ENCODE measurements around the gene FOXS1. TPM values are rescaled to one million over a fixed set of nuclear protein-coding genes. Genes with fewer than 3 reads are reported as not detected.
A peak's percentile ranks its signal among the peaks of the same experiment; 100 is the strongest.

The FOXS1 gene
- total and polyA plus RNA-seq, 10 of the 15 experiments (the other 5 are each of a cell fraction or from before 2014, with no cell fraction given), result not detected

GRCh38 chr20:31857861-31858759 lies 12.7 kb upstream of the FOXS1 start:
- peaks cover 10% of the 10 kb centered on the region for H3K4me1 ChIP-seq (ENCODE audit: control insufficient read depth, insufficient read depth, low read length)
- WGBS (ENCODE audit: insufficient coverage, insufficient replicate concordance, low lambda C conversion rate, missing lambda C conversion rate), result 50% methylated on average over 15 of the region's 15 CpGs
- BruUV-seq (replicated peaks), result no TSS peak
- 0 out of 2 replicates have a peak overlapping the region, but pooled peaks have one; percentile 10 for H3K4me2 ChIP-seq (ENCODE audit: control insufficient read depth, insufficient read depth)
- H4K20me1 ChIP-seq (ENCODE audit: control insufficient read depth, insufficient read depth), result no peaks in the 10 kb centered on the region
- H3K9ac ChIP-seq (ENCODE audit: control insufficient read depth, insufficient read depth, low read length), result no peak overlapping the region
- in situ Hi-C loops (cut with MboI) (loop anchor here (5.0 to 10.0 kb wide), 2 partner anchors 94 to 237 kb away; partner anchors contain the start of gene PDRG1), intact Hi-C loops (cut with micrococcal nuclease; ENCODE audit: unreplicated experiment) (no loop called here)
- H3K79me2 ChIP-seq (ENCODE audit: control insufficient read depth, insufficient read depth, low read length), result no peaks in the 10 kb centered on the region
- DNase-seq (ENCODE audit: low read depth, low spot score) (no peak), FAIRE-seq (no peak), ATAC-seq (peak; percentile 81)
- SMC1A ChIA-PET (ENCODE audit: uncharacterized antibody, unreplicated experiment), result interaction anchor here (0.6 to 3.0 kb wide), 3 partner anchors 65 to 94 kb away, joined by 3 to 27 read pairs (median 7); partner anchors contain the start of gene PDRG1
- RAD21 ChIA-PET (ENCODE audit: unreplicated experiment), result interaction anchor here (1.0 to 1.2 kb wide), 3 partner anchors 10 to 94 kb away, joined by 3 to 15 read pairs (median 6); partner anchors contain the start of gene PDRG1
- POLR2A ChIA-PET, result interaction anchor here (0.7 kb wide), 1 partner anchor 10 kb away, joined by 5 read pairs; no protein-coding TSS in a partner anchor
- H2AFZ ChIP-seq (ENCODE audit: control insufficient read depth, low read depth, low read length), result no peak overlapping the region
- H3K27ac ChIP-seq (ENCODE audit: control insufficient read depth, insufficient read depth), result no peak overlapping the region
- H3K27me3 ChIP-seq (replicated peaks in 1 of 2; ENCODE audit: control insufficient read depth in 2 of 2, insufficient read depth in 2 of 2, low read length in 1 of 2), result peaks cover 0 to 9% of the 10 kb centered on the region in 2 experiments; a peak in 1 of 4 replicates
- no peak overlapping the region for H3K4me3 ChIP-seq
- CTCF ChIA-PET, result interaction anchor here (1.0 to 13.1 kb wide), 5 partner anchors 9 to 196 kb away, joined by 3 to 307 read pairs (median 3); partner anchors contain the start of gene PDRG1
- no peaks in the 10 kb centered on the region for H3K36me3 ChIP-seq (ENCODE audit: control insufficient read depth in 2 of 2, insufficient read depth in 2 of 2, low read length in 1 of 2)
- no peaks in the 10 kb centered on the region for H3K9me3 ChIP-seq (replicated peaks; ENCODE audit: control insufficient read depth, insufficient read depth, low read length)
- TF ChIP-seq FOS (IDR thresholded peaks at IDR 0.05; ENCODE audit: borderline replicate concordance, extremely low read depth, insufficient read length), result no peak
- TF ChIP-seq CBX5 (IDR thresholded peaks at IDR 0.05; ENCODE audit: low read depth), result no peak
- peak in 2 of 3 experiments; percentile 10 to 13; a peak in 1 of 6 replicates for TF ChIP-seq CTCF (IDR thresholded peaks at IDR 0.05 in 2 of 3, conservative IDR thresholded peaks at IDR 0.05 in 1 of 3; ENCODE audit: control insufficient read depth in 2 of 3, extremely low read depth in 1 of 3, insufficient read depth in 1 of 3, low read depth in 3 of 3, low read length in 3 of 3)
- TF ChIP-seq BACH1 (IDR thresholded peaks at IDR 0.05; ENCODE audit: borderline replicate concordance), result no peak
- TF ChIP-seq DPF2 (IDR thresholded peaks at IDR 0.05), result 0 out of 2 replicates have a peak, but pooled peaks have one; percentile 39
- peak; percentile 33; the same call in 1 of the 2 replicates for TF ChIP-seq MXI1 (IDR thresholded peaks at IDR 0.05; ENCODE audit: low read depth, low read length)
- no peak for TF ChIP-seq FOXM1 (IDR thresholded peaks at IDR 0.05; ENCODE audit: low read depth, low read length)
- TF ChIP-seq EED (IDR thresholded peaks at IDR 0.05; ENCODE audit: low read depth), result 0 out of 2 replicates have a peak, but pooled peaks have one; percentile 23
- TF ChIP-seq KLF5 (IDR thresholded peaks at IDR 0.05; ENCODE audit: partially characterized antibody), result no peak
- TF ChIP-seq IKZF2 (IDR thresholded peaks at IDR 0.05), result 0 out of 4 replicates have a peak, but pooled peaks of 1 of the 2 experiments have one; percentile 28
- TF ChIP-seq RBBP5 (conservative IDR thresholded peaks at IDR 0.05), result no peak
- TF ChIP-seq PAX5 (IDR thresholded peaks at IDR 0.05; ENCODE audit: borderline replicate concordance, low read depth, low read length), result no peak
- TF ChIP-seq GATAD2B (conservative IDR thresholded peaks at IDR 0.05; ENCODE audit: low read depth), result 0 out of 2 replicates have a peak, but pooled peaks have one; percentile 37
- TF ChIP-seq TCF12 (IDR thresholded peaks at IDR 0.05; ENCODE audit: low read depth, low read length), result peak; percentile 57; the same call in 1 of the 2 replicates
- no peak for TF ChIP-seq ZBTB4 (CRISPR knock-in tag; IDR thresholded peaks at IDR 0.05)
- no peak for TF ChIP-seq RB1 (IDR thresholded peaks at IDR 0.05; ENCODE audit: borderline replicate concordance)

All from GM12878 (cell line).